Peyer's patch (tissue), 4 donors: Measurements from ENCODE around the gene XPNPEP3.

Source experiments
- POLR2A ChIP-seq, 2 donors: fragments of 450-650 bp; IDR thresholded peaks; one replicate each; pipeline ENCODE4 v1.5.1; 2017; ENCODE audit warnings: antibody characterized with exemption in 2 of 2, mild to moderate bottlenecking in 2 of 2, moderate library complexity in 2 of 2
- TF ChIP-seq, protein P1 (sequence below), 6 experiments: fragments of 450-650 bp in 4 of 6; fragments of 200-600 bp in 2 of 6; sonication (generic) in 1 of 6; IDR thresholded peaks; one replicate each; pipeline ENCODE4 v1.5.1; 2017 to 2019; ENCODE audit warnings: antibody characterized with exemption in 6 of 6, mild to moderate bottlenecking in 3 of 6, moderate library complexity in 1 of 6

DNA sequence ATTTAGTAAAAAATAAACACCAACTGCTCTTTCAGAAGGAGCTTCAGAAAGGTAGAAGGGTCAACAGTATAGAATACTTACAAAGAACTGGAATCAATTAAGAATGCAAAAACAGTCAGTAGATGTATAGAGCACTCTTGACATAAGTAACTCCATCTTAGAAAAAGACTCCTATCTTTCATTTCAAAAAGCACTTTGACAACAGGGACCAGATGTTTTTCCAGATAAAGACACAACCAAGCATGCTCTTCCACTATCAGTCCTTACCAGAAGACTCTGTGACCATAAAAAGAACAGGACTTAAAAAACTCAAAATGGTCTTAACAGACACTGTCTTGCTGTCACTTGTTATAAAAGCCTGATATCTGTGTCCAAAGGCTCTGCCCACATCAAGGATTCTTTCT is 43.0 kb upstream of the XPNPEP3 start:
- TF ChIP-seq, protein P1, sequence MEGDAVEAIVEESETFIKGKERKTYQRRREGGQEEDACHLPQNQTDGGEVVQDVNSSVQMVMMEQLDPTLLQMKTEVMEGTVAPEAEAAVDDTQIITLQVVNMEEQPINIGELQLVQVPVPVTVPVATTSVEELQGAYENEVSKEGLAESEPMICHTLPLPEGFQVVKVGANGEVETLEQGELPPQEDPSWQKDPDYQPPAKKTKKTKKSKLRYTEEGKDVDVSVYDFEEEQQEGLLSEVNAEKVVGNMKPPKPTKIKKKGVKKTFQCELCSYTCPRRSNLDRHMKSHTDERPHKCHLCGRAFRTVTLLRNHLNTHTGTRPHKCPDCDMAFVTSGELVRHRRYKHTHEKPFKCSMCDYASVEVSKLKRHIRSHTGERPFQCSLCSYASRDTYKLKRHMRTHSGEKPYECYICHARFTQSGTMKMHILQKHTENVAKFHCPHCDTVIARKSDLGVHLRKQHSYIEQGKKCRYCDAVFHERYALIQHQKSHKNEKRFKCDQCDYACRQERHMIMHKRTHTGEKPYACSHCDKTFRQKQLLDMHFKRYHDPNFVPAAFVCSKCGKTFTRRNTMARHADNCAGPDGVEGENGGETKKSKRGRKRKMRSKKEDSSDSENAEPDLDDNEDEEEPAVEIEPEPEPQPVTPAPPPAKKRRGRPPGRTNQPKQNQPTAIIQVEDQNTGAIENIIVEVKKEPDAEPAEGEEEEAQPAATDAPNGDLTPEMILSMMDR (IDR thresholded peaks at IDR 0.05), result no peak
- TF ChIP-seq POLR2A (IDR thresholded peaks at IDR 0.05), result no peak
